Measurements from ENCODE around the gene ACVR1.

Gene ACVR1

GRCh38 chr2:157789933-157790511 lies 86.1 kb downstream of the ACVR1 start:
- no peak for DNase-seq

- DNase-seq: no peak
Observed at GRCh38 chr2:157789256-157789655, 86.9 kb downstream of the ACVR1 start.

- no peak for DNase-seq
Observed at GRCh38 chr2:157788201-157788600, 87.9 kb downstream of the ACVR1 start.

- DNase-seq: no peak
Observed at GRCh38 chr2:157787364-157787938, 88.7 kb downstream of the ACVR1 start.

- no peak for DNase-seq
Observed at GRCh38 chr2:157786663-157787363, 89.3 kb downstream of the ACVR1 start.

- no peak for DNase-seq
Observed at GRCh38 chr2:157785866-157786662, 90.1 kb downstream of the ACVR1 start.

- DNase-seq: no peak
Observed at GRCh38 chr2:157785200-157785599, 90.9 kb downstream of the ACVR1 start.

- no peak for DNase-seq
Observed at GRCh38 chr2:157784823-157785175, 91.3 kb downstream of the ACVR1 start.

- DNase-seq: no peak
Observed at GRCh38 chr2:157784169-157784822, 91.8 kb downstream of the ACVR1 start.

- DNase-seq: no peak
Observed at GRCh38 chr2:157783245-157783644, 92.9 kb downstream of the ACVR1 start.

- no peak for DNase-seq
Observed at GRCh38 chr2:157782057-157782845, 93.9 kb downstream of the ACVR1 start.

- no peak for DNase-seq
Observed at GRCh38 chr2:157780211-157780610, 95.9 kb downstream of the ACVR1 start.

- no peak for DNase-seq
Observed at GRCh38 chr2:157779794-157780193, 96.3 kb downstream of the ACVR1 start.

GRCh38 chr2:157777427-157777826 lies 98.7 kb downstream of the ACVR1 start:
- DNase-seq: no peak

- DNase-seq: no peak
Observed at GRCh38 chr2:157771234-157771633, 104.9 kb downstream of the ACVR1 start.

- DNase-seq: no peak
Observed at GRCh38 chr2:157769856-157770255, 106.3 kb downstream of the ACVR1 start.

- DNase-seq: no peak
Observed at GRCh38 chr2:157764386-157764785, 111.7 kb downstream of the ACVR1 start.

- DNase-seq: no peak
Observed at GRCh38 chr2:157761520-157761919, 114.6 kb downstream of the ACVR1 start.

- no peak for DNase-seq
Observed at GRCh38 chr2:157760949-157761348, 115.2 kb downstream of the ACVR1 start.

GRCh38 chr2:157759855-157760254 lies 116.3 kb downstream of the ACVR1 start:
- no peak for DNase-seq

GRCh38 chr2:157758586-157758985 lies 117.5 kb downstream of the ACVR1 start:
- DNase-seq: no peak

- no peak for DNase-seq
Observed at GRCh38 chr2:157757500-157757899, 118.6 kb downstream of the ACVR1 start.

All from right kidney (tissue), 1 donor.